ENCODE measurements around the gene HRH4. TPM values are rescaled to one million over a fixed set of nuclear protein-coding genes. Genes with fewer than 3 reads are reported as not detected.

HRH4 gene
- 0.08 TPM in 1 of 2 replicates, not detected in the other for total RNA-seq

DNA sequence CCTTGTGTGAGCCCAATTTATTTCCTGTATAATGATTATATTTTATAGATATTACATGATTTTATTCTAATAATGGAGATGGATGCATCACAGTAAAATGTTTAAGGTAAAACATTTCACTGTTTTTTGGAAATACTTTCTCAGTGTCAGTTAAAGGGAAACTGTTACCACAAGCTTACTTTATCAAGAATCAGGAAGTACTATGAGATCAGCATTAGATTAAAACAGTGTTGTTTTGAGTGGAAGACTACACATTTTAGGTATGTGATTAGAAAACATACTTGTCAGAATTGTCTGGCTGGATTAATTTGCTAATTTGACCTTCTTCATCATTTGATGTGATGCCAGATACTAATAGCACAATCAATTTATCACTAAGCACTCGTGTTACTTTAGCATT, at the start of gene HRH4:
Gene HRH4, plus strand, starts transcription at position 250 of the 400 bp plus-strand sequence. Its CDS starts 92 bp downstream, at position 342.

GRCh38 chr18:24426398-24427294, 33.8 kb upstream of the HRH4 start, which contains the start of gene IMPACT:
IMPACT (plus strand) TSS chr18:24426670; CDS start chr18:24426757, 87 bp downstream.

Other genes with a start within 250 kb of the HRH4 start
- 16.0 and 22.4 TPM in 2 replicates for gene OSBPL1A, start 62.8 kb upstream of the HRH4 start, total RNA-seq
- gene IMPACT, start 34.0 kb upstream of the HRH4 start, total RNA-seq = 24.2 and 41.9 TPM in 2 replicates

Data from hair follicular keratinocyte (primary cell).